ENCODE data around the gene SYDE1.

DNA sequence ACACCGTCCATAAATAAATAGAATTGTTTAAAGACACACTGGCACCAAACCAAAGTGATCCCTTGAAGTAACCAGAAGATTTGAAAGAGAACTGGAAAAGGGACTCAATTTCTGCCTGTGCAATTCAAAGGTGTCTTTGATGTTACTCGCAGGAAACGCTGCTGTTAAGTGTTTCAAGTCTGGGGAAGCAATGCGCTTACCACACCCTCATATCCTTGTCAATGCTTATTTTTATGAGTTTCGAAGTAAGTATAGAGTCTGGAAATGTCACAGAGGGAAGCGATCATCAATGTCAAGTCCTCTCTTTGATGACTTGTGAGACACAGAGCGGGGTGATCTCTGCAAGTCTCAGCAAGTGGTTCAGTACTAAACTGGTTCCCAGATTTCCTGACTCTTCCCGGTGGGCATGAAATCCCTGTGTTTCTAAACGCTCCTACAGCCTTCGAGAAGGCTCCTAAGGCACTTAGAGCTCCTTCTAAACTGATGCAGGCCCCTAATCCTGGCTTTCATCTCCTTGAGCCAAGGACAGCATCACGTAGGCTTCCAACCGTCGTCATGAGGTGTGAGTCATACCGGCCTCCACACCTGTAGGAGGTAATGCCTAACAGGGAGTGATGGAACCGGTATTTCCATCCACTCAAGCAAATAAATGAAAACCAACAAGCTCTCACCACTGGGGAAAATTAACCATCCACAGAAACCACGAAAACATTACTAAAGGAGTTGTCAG, 22.8 kb downstream of the SYDE1 start:
- TF ChIP-seq, protein P1, sequence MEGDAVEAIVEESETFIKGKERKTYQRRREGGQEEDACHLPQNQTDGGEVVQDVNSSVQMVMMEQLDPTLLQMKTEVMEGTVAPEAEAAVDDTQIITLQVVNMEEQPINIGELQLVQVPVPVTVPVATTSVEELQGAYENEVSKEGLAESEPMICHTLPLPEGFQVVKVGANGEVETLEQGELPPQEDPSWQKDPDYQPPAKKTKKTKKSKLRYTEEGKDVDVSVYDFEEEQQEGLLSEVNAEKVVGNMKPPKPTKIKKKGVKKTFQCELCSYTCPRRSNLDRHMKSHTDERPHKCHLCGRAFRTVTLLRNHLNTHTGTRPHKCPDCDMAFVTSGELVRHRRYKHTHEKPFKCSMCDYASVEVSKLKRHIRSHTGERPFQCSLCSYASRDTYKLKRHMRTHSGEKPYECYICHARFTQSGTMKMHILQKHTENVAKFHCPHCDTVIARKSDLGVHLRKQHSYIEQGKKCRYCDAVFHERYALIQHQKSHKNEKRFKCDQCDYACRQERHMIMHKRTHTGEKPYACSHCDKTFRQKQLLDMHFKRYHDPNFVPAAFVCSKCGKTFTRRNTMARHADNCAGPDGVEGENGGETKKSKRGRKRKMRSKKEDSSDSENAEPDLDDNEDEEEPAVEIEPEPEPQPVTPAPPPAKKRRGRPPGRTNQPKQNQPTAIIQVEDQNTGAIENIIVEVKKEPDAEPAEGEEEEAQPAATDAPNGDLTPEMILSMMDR (IDR thresholded peaks at IDR 0.05) = no peak
- TF ChIP-seq POLR2A (IDR thresholded peaks at IDR 0.05; ENCODE audit: low read depth) (no peak), POLR2AphosphoS5 (IDR thresholded peaks at IDR 0.05) (no peak)

Measured in esophagus muscularis mucosa (tissue), 3 donors.